GM23338 (cell line): ENCODE data around the gene SMIM45.

Experiments
- ATAC-seq: fragments of 200-7000 bp; cut with Tn5 transposase; 3 replicates; pipeline ENCODE4 v1.9.1; 2020
- DNase-seq: peaks from one replicate; pipeline ENCODE4 v3.0.0-alpha.2; 2015; ENCODE audit warnings: low spot score
- H2AFZ ChIP-seq: fragments of 200-600 bp; sonication (generic); 2 replicates; pipeline ENCODE4 v1.8.0; 2016; ENCODE audit warnings: antibody characterized with exemption, mild to moderate bottlenecking, moderate library complexity
- H3F3A ChIP-seq: fragments of 200-600 bp; sonication (generic); replicated peaks from 2 replicates; pipeline ENCODE4 v1.8.0; 2017; ENCODE audit warnings: antibody characterized with exemption, mixed run types, low read depth
- H3K27ac ChIP-seq: fragments of 200-600 bp; sonication (generic); 2 replicates; pipeline ENCODE4 v1.6.1; 2016; ENCODE audit warnings: low read depth
- H3K27me3 ChIP-seq: fragments of 200-600 bp; sonication (generic); 2 replicates; pipeline ENCODE4 v1.8.0; 2016; ENCODE audit warnings: mild to moderate bottlenecking, mixed run types, moderate library complexity; ENCODE audit not compliant: insufficient read depth
- H3K36me3 ChIP-seq: fragments of 200-600 bp; sonication (generic); 2 replicates; pipeline ENCODE4 v1.8.0; 2016; ENCODE audit warnings: mild to moderate bottlenecking; ENCODE audit not compliant: insufficient read depth
- H3K4me1 ChIP-seq: fragments of 200-600 bp; sonication (generic); 2 replicates; pipeline ENCODE4 v1.8.0; 2016; ENCODE audit warnings: mild to moderate bottlenecking, moderate library complexity; ENCODE audit not compliant: insufficient read depth
- H3K4me2 ChIP-seq: fragments of 200-600 bp; sonication (generic); 2 replicates; pipeline ENCODE4 v1.7.1; 2017; ENCODE audit warnings: mixed run types
- H3K4me3 ChIP-seq: fragments of 200-600 bp; sonication (generic); 2 replicates; pipeline ENCODE4 v1.6.1; 2016; ENCODE audit warnings: mixed run types
- H3K79me2 ChIP-seq: fragments of 200-600 bp; sonication (generic); replicated peaks from 2 replicates; pipeline ENCODE4 v1.8.0; 2017; ENCODE audit warnings: mild to moderate bottlenecking; ENCODE audit not compliant: insufficient read depth
- H3K9me2 ChIP-seq: fragments of 200-600 bp; sonication (generic); 2 replicates; pipeline ENCODE4 v1.8.0; 2017; ENCODE audit not compliant: insufficient read depth
- H4K20me1 ChIP-seq: fragments of 200-600 bp; sonication (generic); replicated peaks from 2 replicates; pipeline ENCODE4 v1.8.0; 2017; ENCODE audit warnings: mild to moderate bottlenecking; ENCODE audit not compliant: insufficient read depth
- H3K27ac Mint-ChIP-seq: 2 replicates; pipeline ENCODE4 v1.8.0; 2020; ENCODE audit warnings: inconsistent platforms, mild to moderate bottlenecking, moderate library complexity, mixed read lengths
- H3K27me3 Mint-ChIP-seq: 3 replicates; pipeline ENCODE4 v1.8.0; 2022; ENCODE audit warnings: low read depth, mild to moderate bottlenecking, moderate library complexity, mixed read lengths, inconsistent platforms; ENCODE audit not compliant: insufficient read depth, poor library complexity
- H3K36me3 Mint-ChIP-seq: 3 replicates; pipeline ENCODE4 v1.8.0; 2021; ENCODE audit warnings: low read depth, mild to moderate bottlenecking, inconsistent platforms, moderate library complexity, mixed read lengths
- H3K4me1 Mint-ChIP-seq: 3 replicates; pipeline ENCODE4 v1.8.0; 2020; ENCODE audit warnings: mild to moderate bottlenecking, inconsistent platforms, mixed read lengths
- H3K4me3 Mint-ChIP-seq: 3 replicates; pipeline ENCODE4 v1.8.0; 2021; ENCODE audit warnings: moderate library complexity, mild to moderate bottlenecking, inconsistent platforms, mixed read lengths
- H3K9me3 Mint-ChIP-seq: 3 replicates; pipeline ENCODE4 v1.8.0; 2020; ENCODE audit warnings: moderate library complexity, mild to moderate bottlenecking, inconsistent platforms, mixed read lengths
- CREB1 ChIP-seq: fragments of 250-450 bp; sonication (Bioruptor Pico); IDR thresholded peaks from 2 replicates; pipeline ENCODE4 v1.5.0; 2020; ENCODE audit warnings: low read depth, mild to moderate bottlenecking, moderate library complexity
- JUNB ChIP-seq: IDR thresholded peaks from one replicate; pipeline ENCODE4 v1.6.1; 2016; ENCODE audit warnings: antibody characterized with exemption; ENCODE audit not compliant: unreplicated experiment
- ZNF114 ChIP-seq: fragments of 250-450 bp; sonication (Bioruptor Pico); IDR thresholded peaks from 2 replicates; pipeline ENCODE4 v1.5.0; 2020; ENCODE audit warnings: mild to moderate bottlenecking, moderate library complexity
- ZNF331 ChIP-seq: fragments of 250-450 bp; sonication (Bioruptor Pico); IDR thresholded peaks from 2 replicates; pipeline ENCODE4 v1.5.0; 2020; ENCODE audit warnings: low read depth, mild to moderate bottlenecking, moderate library complexity
- ZNF462 ChIP-seq: fragments of 250-450 bp; sonication (Bioruptor Pico); IDR thresholded peaks from 2 replicates; pipeline ENCODE4 v1.5.0; 2020; ENCODE audit warnings: mild to moderate bottlenecking, moderate library complexity

SMIM45 gene

GRCh38 chr22:41934284-41935014 is 17.5 kb upstream of the SMIM45 start:
- no peak overlapping the region for H2AFZ ChIP-seq
- H3K9me3 Mint-ChIP-seq: no peaks in the 10 kb centered on the region
- H3K79me2 ChIP-seq: no peaks in the 10 kb centered on the region
- DNase-seq (no peak), ATAC-seq (no peak)
- peaks cover 30% of the 10 kb centered on the region; the same call in 2 of the 3 replicates for H3K36me3 Mint-ChIP-seq
- peaks cover 2% of the 10 kb centered on the region; the same call in 2 of the 3 replicates for H3K4me1 Mint-ChIP-seq
- H3K27me3 Mint-ChIP-seq: peaks cover 20% of the 10 kb centered on the region
- H4K20me1 ChIP-seq: peaks cover 10% of the 10 kb centered on the region
- no peak overlapping the region for H3K4me3 ChIP-seq
- no peak overlapping the region for H3K4me3 Mint-ChIP-seq
- H3K36me3 ChIP-seq: peaks cover 4% of the 10 kb centered on the region; the same call in 1 of the 2 replicates
- no peaks in the 10 kb centered on the region for H3K4me1 ChIP-seq
- H3K27ac ChIP-seq: no peak overlapping the region
- no peak overlapping the region for H3K27ac Mint-ChIP-seq
- H3F3A ChIP-seq: peaks cover 2% of the 10 kb centered on the region; the same call in 1 of the 2 replicates
- TF ChIP-seq ZNF331 (CRISPR knock-in tag): no peak
- no peak for TF ChIP-seq JUNB
- TF ChIP-seq ZNF114 (CRISPR knock-in tag): no peak
- no peak for TF ChIP-seq CREB1 (CRISPR knock-in tag)
- TF ChIP-seq ZNF462 (CRISPR knock-in tag): no peak
- H3K4me2 ChIP-seq: no peak overlapping the region
- no peaks in the 10 kb centered on the region for H3K9me2 ChIP-seq
- H3K27me3 ChIP-seq: 0 out of 2 replicates have a peak, but pooled peaks cover 4% of the 10 kb centered on the region

- Histone ChIP-seq H4K20me1 (peaks cover 10% of the 10 kb centered on the region), H3K79me2 (no peaks in the 10 kb centered on the region), H3K36me3 (peaks cover 4% of the 10 kb centered on the region; the same call in 1 of the 2 replicates), H3K27ac (no peak overlapping the region), H3K4me2 (no peak overlapping the region), H3K4me3 (no peak overlapping the region), H3K27me3 (0 out of 2 replicates have a peak, but pooled peaks cover 4% of the 10 kb centered on the region), H3F3A (peaks cover 2% of the 10 kb centered on the region), H3K9me2 (no peaks in the 10 kb centered on the region), H2AFZ (no peak overlapping the region), H3K4me1 (no peaks in the 10 kb centered on the region)
- ATAC-seq (no peak), DNase-seq (no peak)
- Mint-ChIP-seq H3K9me3 (no peaks in the 10 kb centered on the region), H3K27me3 (peaks cover 20% of the 10 kb centered on the region), H3K4me3 (no peak overlapping the region), H3K36me3 (peaks cover 35% of the 10 kb centered on the region), H3K27ac (no peak overlapping the region), H3K4me1 (peaks cover 4% of the 10 kb centered on the region; the same call in 2 of the 3 replicates)
- no peak for TF ChIP-seq ZNF462 (CRISPR knock-in tag)
These were observed 17.0 kb upstream of the SMIM45 start for GRCh38 chr22:41935015-41935351.
